Uterus (tissue), 4 donors: ENCODE measurements around the gene DBH. TPM values are rescaled to one million over a fixed set of nuclear protein-coding genes. Genes with fewer than 3 reads are reported as not detected.

Experiments used
- DNase-seq, 2 donors: peaks; one replicate each; pipeline ENCODE4 v3.0.0-alpha.2; 2019 to 2020
- H3K27ac ChIP-seq, 2 donors: fragments of 200-600 bp; sonication (generic); 1 replicate in 1 of 2; 2 replicates in 1 of 2; pipeline ENCODE4 v1.5.1; 2016 to 2018
- H3K27me3 ChIP-seq, 2 donors: fragments of 200-600 bp; sonication (generic); one replicate each; pipeline ENCODE4 v1.5.1; 2018 to 2019; ENCODE audit warnings: control low read depth in 1 of 2
- H3K36me3 ChIP-seq, 2 donors: fragments of 200-600 bp; sonication (generic); one replicate each; pipeline ENCODE4 v1.5.1; 2019; ENCODE audit warnings: control low read depth in 1 of 2
- H3K4me1 ChIP-seq, 2 donors: fragments of 200-600 bp; sonication (generic); one replicate each; pipeline ENCODE4 v1.5.1; 2018 to 2019; ENCODE audit warnings: control low read depth in 1 of 2
- H3K4me3 ChIP-seq, 2 donors: fragments of 200-600 bp; sonication (generic); 1 replicate in 1 of 2; 2 replicates in 1 of 2; pipeline ENCODE4 v1.5.1; 2018 to 2019; ENCODE audit warnings: mild to moderate bottlenecking in 1 of 2
- H3K9me3 ChIP-seq, 2 donors: fragments of 200-600 bp; sonication (generic); one replicate each; pipeline ENCODE4 v1.5.1; 2019; ENCODE audit warnings: control low read depth in 1 of 2
- CTCF ChIP-seq, 4 experiments: fragments of 200-600 bp in 2 of 4; fragments of 450-650 bp in 2 of 4; sonication (generic) in 2 of 4; IDR thresholded peaks; one replicate each; pipeline ENCODE4 v1.5.1; 2016 to 2019; ENCODE audit warnings: antibody characterized with exemption in 4 of 4, mild to moderate bottlenecking in 2 of 4, moderate library complexity in 1 of 4
- POLR2A ChIP-seq, 2 donors: fragments of 450-650 bp; IDR thresholded peaks; one replicate each; pipeline ENCODE4 v1.6.1; 2016; ENCODE audit warnings: antibody characterized with exemption in 2 of 2, mild to moderate bottlenecking in 1 of 2, moderate library complexity in 1 of 2
- intact Hi-C: fragments of 100-400 bp; cut with DNase I; formaldehyde crosslinking; loops from one replicate; pipeline ENCODE4 v1.15.1; 2023; ENCODE audit warnings: low total_unique reads
- total RNA-seq, 4 donors: library from RNA; depleted of rRNA in 3 of 4; stranded (reverse); fragments of >200 nt in 3 of 4; gene quantifications; one replicate each; pipeline versions ENCODE4 v1.1.0 to v1.2.4, GENCODE V29; 2014 to 2023
- donor health status: DM: yes; HTN: yes; CAD: no.

Gene DBH
- total RNA-seq, 4 donors from 2014 or later: 1.3 TPM; not detected in 3

GRCh38 chr9:133703591-133704399 is 67.6 kb downstream of the DBH start:
- intact Hi-C loops: no loop called here
- DNase-seq: no peak
- TF ChIP-seq POLR2A (IDR thresholded peaks at IDR 0.05) (no peak), CTCF (IDR thresholded peaks at IDR 0.05) (no peak)
- Histone ChIP-seq H3K36me3 (no peaks in the 10 kb centered on the region), H3K27me3 (no peaks in the 10 kb centered on the region), H3K4me1 (no peaks in the 10 kb centered on the region), H3K27ac (no peak overlapping the region), H3K9me3 (no peaks in the 10 kb centered on the region), H3K4me3 (no peak overlapping the region)

GRCh38 chr9:133704711-133705181 is 68.6 kb downstream of the DBH start:
- no peak for DNase-seq
- intact Hi-C loops: no loop called here
- Histone ChIP-seq H3K27ac (no peak overlapping the region), H3K4me1 (no peaks in the 10 kb centered on the region), H3K27me3 (no peaks in the 10 kb centered on the region), H3K4me3 (no peak overlapping the region), H3K9me3 (no peaks in the 10 kb centered on the region), H3K36me3 (no peaks in the 10 kb centered on the region)
- TF ChIP-seq POLR2A (IDR thresholded peaks at IDR 0.05) (no peak), CTCF (IDR thresholded peaks at IDR 0.05) (no peak)

- no peak overlapping the region for H3K4me3 ChIP-seq
- H3K9me3 ChIP-seq: no peaks in the 10 kb centered on the region
- H3K4me1 ChIP-seq: no peaks in the 10 kb centered on the region
- no peak for TF ChIP-seq POLR2A (IDR thresholded peaks at IDR 0.05)
- TF ChIP-seq CTCF (IDR thresholded peaks at IDR 0.05): no peak
- H3K36me3 ChIP-seq: no peaks in the 10 kb centered on the region
- H3K27me3 ChIP-seq: no peaks in the 10 kb centered on the region
- intact Hi-C loops: no loop called here
- DNase-seq: no peak
- H3K27ac ChIP-seq: no peak overlapping the region
These were observed 69.4 kb downstream of the DBH start for GRCh38 chr9:133705576-133705975.

GRCh38 chr9:133706307-133707050 is 70.3 kb downstream of the DBH start:
- Histone ChIP-seq H3K27me3 (no peaks in the 10 kb centered on the region), H3K27ac (peak overlapping the region in 1 of 2 donors; percentile 69), H3K4me1 (no peaks in the 10 kb centered on the region), H3K4me3 (no peak overlapping the region), H3K9me3 (no peaks in the 10 kb centered on the region), H3K36me3 (no peaks in the 10 kb centered on the region)
- intact Hi-C loops: no loop called here
- TF ChIP-seq POLR2A (IDR thresholded peaks at IDR 0.05) (no peak), CTCF (IDR thresholded peaks at IDR 0.05) (no peak)
- DNase-seq: no peak
